ENCODE results near the gene PROSER2. TPM values are rescaled to one million over a fixed set of nuclear protein-coding genes. Genes with fewer than 3 reads are reported as not detected.

Gene PROSER2
- total and polyA plus RNA-seq, 4 donors = 6.5 to 24.9 (median 9.9) TPM

- TF ChIP-seq YY1 (IDR thresholded peaks at IDR 0.05) (no peak), EGR1 (IDR thresholded peaks at IDR 0.05; ENCODE audit: low read depth in 2 of 2) (no peak), TAF1 (conservative IDR thresholded peaks at IDR 0.05) (no peak), HNF4A (conservative IDR thresholded peaks at IDR 0.05) (no peak), ZBTB33 (IDR thresholded peaks at IDR 0.05) (no peak), RXRA (IDR thresholded peaks at IDR 0.05) (no peak), FOXA1 (IDR thresholded peaks at IDR 0.05) (no peak)
Observed at GRCh38 chr10:11909618-11910017, 86.5 kb downstream of the PROSER2 start (continued).

- Histone ChIP-seq H3K27me3 (ENCODE audit: control insufficient read depth in 4 of 4, insufficient read depth in 4 of 4, low read length in 3 of 4) (no peaks in the 10 kb centered on the region), H3K4me3 (ENCODE audit: low read depth in 1 of 3, low read length in 3 of 3) (no peak overlapping the region), H3K9ac (ENCODE audit: low read depth in 1 of 2, low read length in 2 of 2) (no peak overlapping the region), H3K4me1 (ENCODE audit: control insufficient read depth in 4 of 4, insufficient read depth in 4 of 4, low read length in 3 of 4) (no peaks in the 10 kb centered on the region), H3K27ac (ENCODE audit: low read depth in 1 of 2, low read length in 2 of 2) (no peak overlapping the region), H3K9me3 (ENCODE audit: control insufficient read depth in 4 of 4, low read length in 3 of 4) (no peaks in the 10 kb centered on the region), H3K36me3 (ENCODE audit: control insufficient read depth in 4 of 4, insufficient read depth in 3 of 4, low read depth in 1 of 4, low read length in 3 of 4) (no peaks in the 10 kb centered on the region)
- no peak for TF ChIP-seq CTCF (IDR thresholded peaks at IDR 0.05; ENCODE audit: low read depth, low read length, missing input control)
- no peak for TF ChIP-seq ATF3 (IDR thresholded peaks at IDR 0.05)
- TF ChIP-seq RAD21 (IDR thresholded peaks at IDR 0.05) = no peak
- TF ChIP-seq REST (IDR thresholded peaks at IDR 0.05) = no peak
- DNase-seq (ENCODE audit: low spot score) = no peak
- 94% methylated on average over 10 of the region's 10 CpGs for WGBS
Observed at GRCh38 chr10:11910102-11910501, 86.9 kb downstream of the PROSER2 start.

GRCh38 chr10:11913079-11913641 is 90.0 kb downstream of the PROSER2 start:
- no peak overlapping the region for H3K9ac ChIP-seq (ENCODE audit: low read depth in 1 of 2, low read length in 2 of 2)
- TF ChIP-seq FOXA2 (IDR thresholded peaks at IDR 0.05) = no peak
- TF ChIP-seq REST (IDR thresholded peaks at IDR 0.05) = no peak
- no peak for TF ChIP-seq RAD21 (IDR thresholded peaks at IDR 0.05)
- TF ChIP-seq SP1 (IDR thresholded peaks at IDR 0.05) = no peak
- no peak for TF ChIP-seq NR2F2 (IDR thresholded peaks at IDR 0.05)
- TF ChIP-seq GABPA (IDR thresholded peaks at IDR 0.05 in 1 of 2, conservative IDR thresholded peaks at IDR 0.05 in 1 of 2) = no peak
- TF ChIP-seq YY1 (IDR thresholded peaks at IDR 0.05) = no peak
- no peak for TF ChIP-seq TAF1 (conservative IDR thresholded peaks at IDR 0.05)
- no peak for TF ChIP-seq RXRA (IDR thresholded peaks at IDR 0.05)
- no peak for TF ChIP-seq CTCF (IDR thresholded peaks at IDR 0.05; ENCODE audit: low read depth, low read length, missing input control)

More at GRCh38 chr10:11913079-11913641, 90.0 kb downstream of the PROSER2 start:
- no peaks in the 10 kb centered on the region for H3K9me3 ChIP-seq (ENCODE audit: control insufficient read depth in 4 of 4, low read length in 3 of 4)
- H3K4me3 ChIP-seq (ENCODE audit: low read depth in 1 of 3, low read length in 3 of 3) = no peak overlapping the region
- no peak overlapping the region for H3K27ac ChIP-seq (ENCODE audit: low read depth in 1 of 2, low read length in 2 of 2)
- no peak for DNase-seq (ENCODE audit: low spot score)
- no peaks in the 10 kb centered on the region for H3K36me3 ChIP-seq (ENCODE audit: control insufficient read depth in 4 of 4, insufficient read depth in 3 of 4, low read depth in 1 of 4, low read length in 3 of 4)
- H3K27me3 ChIP-seq (ENCODE audit: control insufficient read depth in 4 of 4, insufficient read depth in 4 of 4, low read length in 3 of 4) = no peaks in the 10 kb centered on the region
- WGBS = 71% methylated on average over 11 of the region's 11 CpGs
- H3K4me1 ChIP-seq (ENCODE audit: control insufficient read depth in 4 of 4, insufficient read depth in 4 of 4, low read length in 3 of 4) = no peaks in the 10 kb centered on the region

Data from liver (tissue), 9 donors.